T-helper 1 cell treated with Interleukin-12 subunit alpha and Interleukin-12 subunit beta and Interleukin-4 antibody, amounts not matched to agents 30 μg/mL and 1 μg/mL, for 36 hours (primary cell): ENCODE measurements around the gene DYNC1H1.

Experiments used
- H3K27ac Mint-ChIP-seq: one replicate; pipeline ENCODE4 v1.8.0; 2021; ENCODE audit warnings: mild to moderate bottlenecking, mixed read lengths
- H3K27me3 Mint-ChIP-seq: one replicate; pipeline ENCODE4 v1.8.0; 2021; ENCODE audit warnings: low read depth, mixed read lengths
- H3K36me3 Mint-ChIP-seq: one replicate; pipeline ENCODE4 v1.8.0; 2021; ENCODE audit warnings: low read depth, mixed read lengths
- H3K4me1 Mint-ChIP-seq: one replicate; pipeline ENCODE4 v1.8.0; 2021; ENCODE audit warnings: low read depth, mixed read lengths
- H3K4me3 Mint-ChIP-seq: one replicate; pipeline ENCODE4 v1.8.0; 2021; ENCODE audit warnings: mild to moderate bottlenecking, moderate library complexity, mixed read lengths
- H3K9me3 Mint-ChIP-seq: one replicate; pipeline ENCODE4 v1.8.0; 2021; ENCODE audit warnings: mixed read lengths

DYNC1H1 gene

GRCh38 chr14:102015771-102016170 lies 51.4 kb downstream of the DYNC1H1 start:
- no peak overlapping the region for H3K27ac Mint-ChIP-seq
- no peaks in the 10 kb centered on the region for H3K9me3 Mint-ChIP-seq
- H3K4me3 Mint-ChIP-seq = no peak overlapping the region
- H3K27me3 Mint-ChIP-seq = no peaks in the 10 kb centered on the region
- H3K4me1 Mint-ChIP-seq = peaks cover 16% of the 10 kb centered on the region
- peaks cover 73% of the 10 kb centered on the region for H3K36me3 Mint-ChIP-seq

- Mint-ChIP-seq H3K36me3 (peaks cover 75% of the 10 kb centered on the region), H3K9me3 (no peaks in the 10 kb centered on the region), H3K27ac (no peak overlapping the region), H3K4me3 (no peak overlapping the region), H3K27me3 (no peaks in the 10 kb centered on the region), H3K4me1 (peaks cover 22% of the 10 kb centered on the region)
Observed at GRCh38 chr14:102016420-102017090, 52.2 kb downstream of the DYNC1H1 start.

- peaks cover 22% of the 10 kb centered on the region for H3K4me1 Mint-ChIP-seq
- peaks cover 73% of the 10 kb centered on the region for H3K36me3 Mint-ChIP-seq
- H3K4me3 Mint-ChIP-seq = no peak overlapping the region
- no peaks in the 10 kb centered on the region for H3K9me3 Mint-ChIP-seq
- no peaks in the 10 kb centered on the region for H3K27me3 Mint-ChIP-seq
- no peak overlapping the region for H3K27ac Mint-ChIP-seq
Observed at GRCh38 chr14:102018251-102018650, 53.9 kb downstream of the DYNC1H1 start.

- H3K36me3 Mint-ChIP-seq = peaks cover 71% of the 10 kb centered on the region
- no peaks in the 10 kb centered on the region for H3K27me3 Mint-ChIP-seq
- no peaks in the 10 kb centered on the region for H3K9me3 Mint-ChIP-seq
- peaks cover 21% of the 10 kb centered on the region for H3K4me1 Mint-ChIP-seq
- peak overlapping the region; percentile 31 for H3K27ac Mint-ChIP-seq
- H3K4me3 Mint-ChIP-seq = no peak overlapping the region
Observed at GRCh38 chr14:102019006-102019540, 54.7 kb downstream of the DYNC1H1 start.

GRCh38 chr14:102020058-102020971 lies 55.9 kb downstream of the DYNC1H1 start:
- H3K4me3 Mint-ChIP-seq = peak overlapping the region; percentile 67
- peaks cover 21% of the 10 kb centered on the region for H3K4me1 Mint-ChIP-seq
- H3K27me3 Mint-ChIP-seq = no peaks in the 10 kb centered on the region
- no peaks in the 10 kb centered on the region for H3K9me3 Mint-ChIP-seq
- H3K27ac Mint-ChIP-seq = peak overlapping the region; percentile 94
- peaks cover 65% of the 10 kb centered on the region for H3K36me3 Mint-ChIP-seq

GRCh38 chr14:102026934-102027333 lies 62.6 kb downstream of the DYNC1H1 start:
- Mint-ChIP-seq H3K27ac (no peak overlapping the region), H3K9me3 (no peaks in the 10 kb centered on the region), H3K27me3 (no peaks in the 10 kb centered on the region), H3K4me1 (peaks cover 16% of the 10 kb centered on the region), H3K4me3 (no peak overlapping the region), H3K36me3 (peaks cover 56% of the 10 kb centered on the region)

- Mint-ChIP-seq H3K4me1 (peaks cover 14% of the 10 kb centered on the region), H3K36me3 (peaks cover 54% of the 10 kb centered on the region), H3K4me3 (no peak overlapping the region), H3K9me3 (no peaks in the 10 kb centered on the region), H3K27ac (no peak overlapping the region), H3K27me3 (no peaks in the 10 kb centered on the region)
Observed at GRCh38 chr14:102027951-102028350, 63.6 kb downstream of the DYNC1H1 start.

GRCh38 chr14:102028733-102029132 lies 64.4 kb downstream of the DYNC1H1 start:
- Mint-ChIP-seq H3K27ac (no peak overlapping the region), H3K36me3 (peaks cover 57% of the 10 kb centered on the region)

GRCh38 chr14:102029956-102030355 lies 65.6 kb downstream of the DYNC1H1 start:
- H3K4me3 Mint-ChIP-seq = no peak overlapping the region
- no peaks in the 10 kb centered on the region for H3K27me3 Mint-ChIP-seq
- no peaks in the 10 kb centered on the region for H3K9me3 Mint-ChIP-seq
- H3K27ac Mint-ChIP-seq = no peak overlapping the region
- H3K36me3 Mint-ChIP-seq = peaks cover 58% of the 10 kb centered on the region
- H3K4me1 Mint-ChIP-seq = peaks cover 14% of the 10 kb centered on the region

More at GRCh38 chr14:102028733-102029132, 64.4 kb downstream of the DYNC1H1 start:
- peaks cover 14% of the 10 kb centered on the region for H3K4me1 Mint-ChIP-seq
- no peaks in the 10 kb centered on the region for H3K27me3 Mint-ChIP-seq
- H3K4me3 Mint-ChIP-seq = no peak overlapping the region
- no peaks in the 10 kb centered on the region for H3K9me3 Mint-ChIP-seq

GRCh38 chr14:102033241-102033640 lies 68.9 kb downstream of the DYNC1H1 start:
- Mint-ChIP-seq H3K4me3 (no peak overlapping the region), H3K4me1 (peaks cover 6% of the 10 kb centered on the region), H3K27ac (no peak overlapping the region), H3K27me3 (no peaks in the 10 kb centered on the region), H3K36me3 (peaks cover 53% of the 10 kb centered on the region), H3K9me3 (no peaks in the 10 kb centered on the region)

GRCh38 chr14:102034301-102034700 lies 69.9 kb downstream of the DYNC1H1 start:
- Mint-ChIP-seq H3K36me3 (peaks cover 51% of the 10 kb centered on the region), H3K27ac (no peak overlapping the region), H3K4me1 (peaks cover 2% of the 10 kb centered on the region), H3K27me3 (no peaks in the 10 kb centered on the region), H3K9me3 (no peaks in the 10 kb centered on the region), H3K4me3 (no peak overlapping the region)

- no peaks in the 10 kb centered on the region for H3K9me3 Mint-ChIP-seq
- H3K27me3 Mint-ChIP-seq = no peaks in the 10 kb centered on the region
- peaks cover 58% of the 10 kb centered on the region for H3K36me3 Mint-ChIP-seq
- H3K4me1 Mint-ChIP-seq = no peaks in the 10 kb centered on the region
- no peak overlapping the region for H3K27ac Mint-ChIP-seq
- H3K4me3 Mint-ChIP-seq = no peak overlapping the region
Observed at GRCh38 chr14:102035914-102036313, 71.5 kb downstream of the DYNC1H1 start.

GRCh38 chr14:102037686-102038085 lies 73.3 kb downstream of the DYNC1H1 start:
- Mint-ChIP-seq H3K27ac (no peak overlapping the region), H3K9me3 (no peaks in the 10 kb centered on the region), H3K4me3 (no peak overlapping the region), H3K36me3 (peaks cover 70% of the 10 kb centered on the region), H3K4me1 (no peaks in the 10 kb centered on the region), H3K27me3 (no peaks in the 10 kb centered on the region)

GRCh38 chr14:102039157-102039556 lies 74.8 kb downstream of the DYNC1H1 start:
- Mint-ChIP-seq H3K4me1 (no peaks in the 10 kb centered on the region), H3K36me3 (peaks cover 69% of the 10 kb centered on the region), H3K27ac (no peak overlapping the region), H3K9me3 (no peaks in the 10 kb centered on the region), H3K27me3 (no peaks in the 10 kb centered on the region), H3K4me3 (no peak overlapping the region)

GRCh38 chr14:102040153-102040552 lies 75.8 kb downstream of the DYNC1H1 start:
- no peaks in the 10 kb centered on the region for H3K9me3 Mint-ChIP-seq

More at GRCh38 chr14:102040153-102040552, 75.8 kb downstream of the DYNC1H1 start:
- Mint-ChIP-seq H3K27ac (no peak overlapping the region), H3K27me3 (no peaks in the 10 kb centered on the region), H3K4me1 (no peaks in the 10 kb centered on the region), H3K4me3 (no peak overlapping the region), H3K36me3 (peaks cover 69% of the 10 kb centered on the region)
